ENCODE data around the gene RPL35. TPM values are rescaled to one million over a fixed set of nuclear protein-coding genes. Genes with fewer than 3 reads are reported as not detected.
A peak's percentile ranks its signal among the peaks of the same experiment; 100 is the strongest.

The RPL35 gene
- total and polyA plus RNA-seq, 2 donors (not counting 1 experiment from before 2014, with no cell fraction given): 1,593 to 1,957 TPM

GRCh38 chr9:124894741-124895170, 33.0 kb upstream of the RPL35 start:
- no peak overlapping the region for H2AFZ ChIP-seq (ENCODE audit: low read length)
- H4K20me1 ChIP-seq (ENCODE audit: control insufficient read depth, extremely low read depth, insufficient read depth, low read length): no peaks in the 10 kb centered on the region
- peak; percentile 38 to 61 for DNase-seq (ENCODE audit: low read depth in 2 of 2)
- H3K27me3 ChIP-seq (ENCODE audit: control insufficient read depth, insufficient read depth, low read length): no peaks in the 10 kb centered on the region
- peaks cover 12% of the 10 kb centered on the region for H3K36me3 ChIP-seq (ENCODE audit: control insufficient read depth, insufficient read depth, low read length)
- no peaks in the 10 kb centered on the region for H3K4me1 ChIP-seq (ENCODE audit: control insufficient read depth, extremely low read depth, insufficient read depth, low read length)
- H3K27ac ChIP-seq (ENCODE audit: insufficient read depth, low read length): no peak overlapping the region
- no peak for TF ChIP-seq EZH2 (IDR thresholded peaks at IDR 0.05; ENCODE audit: low read length, missing control alignments)
- TF ChIP-seq CTCF (conservative IDR thresholded peaks at IDR 0.05 in 1 of 2, IDR thresholded peaks at IDR 0.05 in 1 of 2; ENCODE audit: low read depth in 1 of 2, low read length in 2 of 2): peak; percentile 62 to 63
- no peak overlapping the region for H3K4me2 ChIP-seq (ENCODE audit: extremely low read depth, insufficient read depth, low read length)
- no peak overlapping the region for H3K9ac ChIP-seq (ENCODE audit: insufficient read depth, low read length)
- H3K4me3 ChIP-seq (replicated peaks in 1 of 4; ENCODE audit: control extremely low read depth in 1 of 4, insufficient read depth in 1 of 4, low read depth in 3 of 4, low read length in 4 of 4): no peak overlapping the region
- no peaks in the 10 kb centered on the region for H3K79me2 ChIP-seq (ENCODE audit: control insufficient read depth, insufficient read depth, low read length)
- no peaks in the 10 kb centered on the region for H3K9me3 ChIP-seq (ENCODE audit: control insufficient read depth, insufficient read depth, low read depth, low read length)

GRCh38 chr9:124894035-124894740, 32.4 kb upstream of the RPL35 start:
- H3K4me2 ChIP-seq (ENCODE audit: extremely low read depth, insufficient read depth, low read length): no peak overlapping the region
- H3K36me3 ChIP-seq (ENCODE audit: control insufficient read depth, insufficient read depth, low read length): peaks cover 10% of the 10 kb centered on the region
- no peak overlapping the region for H2AFZ ChIP-seq (ENCODE audit: low read length)
- H4K20me1 ChIP-seq (ENCODE audit: control insufficient read depth, extremely low read depth, insufficient read depth, low read length): no peaks in the 10 kb centered on the region
- H3K27ac ChIP-seq (ENCODE audit: insufficient read depth, low read length): no peak overlapping the region
- TF ChIP-seq EZH2 (IDR thresholded peaks at IDR 0.05; ENCODE audit: low read length, missing control alignments): no peak
- no peak for TF ChIP-seq CTCF (conservative IDR thresholded peaks at IDR 0.05 in 1 of 2, IDR thresholded peaks at IDR 0.05 in 1 of 2; ENCODE audit: low read depth in 1 of 2, low read length in 2 of 2)
- H3K9ac ChIP-seq (ENCODE audit: insufficient read depth, low read length): no peak overlapping the region
- H3K79me2 ChIP-seq (ENCODE audit: control insufficient read depth, insufficient read depth, low read length): no peaks in the 10 kb centered on the region
- no peaks in the 10 kb centered on the region for H3K4me1 ChIP-seq (ENCODE audit: control insufficient read depth, extremely low read depth, insufficient read depth, low read length)
- H3K9me3 ChIP-seq (ENCODE audit: control insufficient read depth, insufficient read depth, low read depth, low read length): no peaks in the 10 kb centered on the region
- DNase-seq (ENCODE audit: low read depth in 2 of 2): no peak
- H3K4me3 ChIP-seq (replicated peaks in 1 of 4; ENCODE audit: control extremely low read depth in 1 of 4, insufficient read depth in 1 of 4, low read depth in 3 of 4, low read length in 4 of 4): no peak overlapping the region
- H3K27me3 ChIP-seq (ENCODE audit: control insufficient read depth, insufficient read depth, low read length): no peaks in the 10 kb centered on the region

- Histone ChIP-seq H3K9ac (ENCODE audit: insufficient read depth, low read length) (no peak overlapping the region), H3K79me2 (ENCODE audit: control insufficient read depth, insufficient read depth, low read length) (no peaks in the 10 kb centered on the region), H2AFZ (ENCODE audit: low read length) (no peak overlapping the region), H3K4me1 (ENCODE audit: control insufficient read depth, extremely low read depth, insufficient read depth, low read length) (no peaks in the 10 kb centered on the region), H3K4me2 (ENCODE audit: extremely low read depth, insufficient read depth, low read length) (no peak overlapping the region), H3K27me3 (ENCODE audit: control insufficient read depth, insufficient read depth, low read length) (no peaks in the 10 kb centered on the region), H3K4me3 (replicated peaks in 1 of 4; ENCODE audit: control extremely low read depth in 1 of 4, insufficient read depth in 1 of 4, low read depth in 3 of 4, low read length in 4 of 4) (no peak overlapping the region), H4K20me1 (ENCODE audit: control insufficient read depth, extremely low read depth, insufficient read depth, low read length) (no peaks in the 10 kb centered on the region), H3K27ac (ENCODE audit: insufficient read depth, low read length) (no peak overlapping the region), H3K9me3 (ENCODE audit: control insufficient read depth, insufficient read depth, low read depth, low read length) (no peaks in the 10 kb centered on the region), H3K36me3 (ENCODE audit: control insufficient read depth, insufficient read depth, low read length) (peaks cover 14% of the 10 kb centered on the region)
- DNase-seq (ENCODE audit: low read depth in 2 of 2): no peak
- TF ChIP-seq EZH2 (IDR thresholded peaks at IDR 0.05; ENCODE audit: low read length, missing control alignments): no peak
- no peak for TF ChIP-seq CTCF (conservative IDR thresholded peaks at IDR 0.05 in 1 of 2, IDR thresholded peaks at IDR 0.05 in 1 of 2; ENCODE audit: low read depth in 1 of 2, low read length in 2 of 2)
Observed at GRCh38 chr9:124890179-124890578, 28.4 kb upstream of the RPL35 start.
